ENCODE results near the gene IRAK1BP1. TPM values are rescaled to one million over a fixed set of nuclear protein-coding genes. Genes with fewer than 3 reads are reported as not detected.

IRAK1BP1 gene
- polyA plus RNA-seq, 1 donor (not counting 4 experiments of a cell fraction or from before 2014, with no cell fraction given) = 3.8 TPM

GRCh38 chr6:78925317-78925716, 58.0 kb downstream of the IRAK1BP1 start:
- no peak overlapping the region for H2AFZ ChIP-seq (ENCODE audit: control insufficient read depth, low read length)
- no peak overlapping the region for H3K4me2 ChIP-seq (ENCODE audit: control insufficient read depth, extremely low read depth, insufficient read depth, low read depth, low read length)
- TF ChIP-seq CTCF (optimal IDR thresholded peaks at IDR 0.05 in 1 of 3, IDR thresholded peaks at IDR 0.05 in 1 of 3, conservative IDR thresholded peaks at IDR 0.05 in 1 of 3; ENCODE audit: extremely low read depth in 1 of 3, insufficient read depth in 2 of 3, low read length in 3 of 3) (no peak), EZH2 (IDR thresholded peaks at IDR 0.05; ENCODE audit: low read length) (no peak)
- FAIRE-seq (no peak), DNase-seq (ENCODE audit: low read depth, low spot score) (no peak)
- dilution Hi-C loops (cut with MboI; ENCODE audit: extremely low pct_ligation_motif_present, low sequenced_read_pairs) = no loop called here
- no peaks in the 10 kb centered on the region for H3K9me3 ChIP-seq (ENCODE audit: control insufficient read depth, low read depth, low read length)
- no peaks in the 10 kb centered on the region for H3K79me2 ChIP-seq (ENCODE audit: control insufficient read depth, insufficient read depth, low read length)
- H4K20me1 ChIP-seq (ENCODE audit: control insufficient read depth, extremely low read depth, insufficient read depth, low read length) = no peaks in the 10 kb centered on the region
- no peak overlapping the region for H3K9ac ChIP-seq (ENCODE audit: control insufficient read depth, extremely low read depth, insufficient read depth, low read length)
- H3K9me1 ChIP-seq (ENCODE audit: control insufficient read depth, extremely low read depth, insufficient read depth, low read length) = no peaks in the 10 kb centered on the region
- H3K4me3 ChIP-seq (ENCODE audit: control insufficient read depth in 2 of 3, extremely low read depth in 1 of 3, insufficient read depth in 2 of 3, low read depth in 1 of 3, low read length in 3 of 3) = no peak overlapping the region
- no peaks in the 10 kb centered on the region for H3K36me3 ChIP-seq (ENCODE audit: control insufficient read depth in 2 of 2, extremely low read depth in 1 of 2, insufficient read depth in 2 of 2, low read length in 2 of 2)
- no peaks in the 10 kb centered on the region for H3K27me3 ChIP-seq (ENCODE audit: control insufficient read depth, extremely low read depth, insufficient read depth, low read length)
- no peak overlapping the region for H3K27ac ChIP-seq (ENCODE audit: control insufficient read depth, insufficient read depth, low read length)
- no peaks in the 10 kb centered on the region for H3K4me1 ChIP-seq (ENCODE audit: control insufficient read depth, extremely low read depth, insufficient read depth, low read length)

- FAIRE-seq (no peak), DNase-seq (ENCODE audit: low read depth, low spot score) (no peak)
- dilution Hi-C loops (cut with MboI; ENCODE audit: extremely low pct_ligation_motif_present, low sequenced_read_pairs) = no loop called here
- no peak overlapping the region for H3K27ac ChIP-seq (ENCODE audit: control insufficient read depth, insufficient read depth, low read length)
- H3K9ac ChIP-seq (ENCODE audit: control insufficient read depth, extremely low read depth, insufficient read depth, low read length) = no peak overlapping the region
- H4K20me1 ChIP-seq (ENCODE audit: control insufficient read depth, extremely low read depth, insufficient read depth, low read length) = no peaks in the 10 kb centered on the region
- H3K36me3 ChIP-seq (ENCODE audit: control insufficient read depth in 2 of 2, extremely low read depth in 1 of 2, insufficient read depth in 2 of 2, low read length in 2 of 2) = no peaks in the 10 kb centered on the region
- H3K9me3 ChIP-seq (ENCODE audit: control insufficient read depth, low read depth, low read length) = no peaks in the 10 kb centered on the region
- H3K9me1 ChIP-seq (ENCODE audit: control insufficient read depth, extremely low read depth, insufficient read depth, low read length) = no peaks in the 10 kb centered on the region
- H3K27me3 ChIP-seq (ENCODE audit: control insufficient read depth, extremely low read depth, insufficient read depth, low read length) = no peaks in the 10 kb centered on the region
- TF ChIP-seq EZH2 (IDR thresholded peaks at IDR 0.05; ENCODE audit: low read length) (no peak), CTCF (optimal IDR thresholded peaks at IDR 0.05 in 1 of 3, IDR thresholded peaks at IDR 0.05 in 1 of 3, conservative IDR thresholded peaks at IDR 0.05 in 1 of 3; ENCODE audit: extremely low read depth in 1 of 3, insufficient read depth in 2 of 3, low read length in 3 of 3) (no peak)
- no peak overlapping the region for H2AFZ ChIP-seq (ENCODE audit: control insufficient read depth, low read length)
- no peaks in the 10 kb centered on the region for H3K4me1 ChIP-seq (ENCODE audit: control insufficient read depth, extremely low read depth, insufficient read depth, low read length)
- no peak overlapping the region for H3K4me3 ChIP-seq (ENCODE audit: control insufficient read depth in 2 of 3, extremely low read depth in 1 of 3, insufficient read depth in 2 of 3, low read depth in 1 of 3, low read length in 3 of 3)
- no peak overlapping the region for H3K4me2 ChIP-seq (ENCODE audit: control insufficient read depth, extremely low read depth, insufficient read depth, low read depth, low read length)
- no peaks in the 10 kb centered on the region for H3K79me2 ChIP-seq (ENCODE audit: control insufficient read depth, insufficient read depth, low read length)
These were observed 68.2 kb downstream of the IRAK1BP1 start for GRCh38 chr6:78935553-78935952.
